ENCODE data around the gene PDYN.

DNA sequence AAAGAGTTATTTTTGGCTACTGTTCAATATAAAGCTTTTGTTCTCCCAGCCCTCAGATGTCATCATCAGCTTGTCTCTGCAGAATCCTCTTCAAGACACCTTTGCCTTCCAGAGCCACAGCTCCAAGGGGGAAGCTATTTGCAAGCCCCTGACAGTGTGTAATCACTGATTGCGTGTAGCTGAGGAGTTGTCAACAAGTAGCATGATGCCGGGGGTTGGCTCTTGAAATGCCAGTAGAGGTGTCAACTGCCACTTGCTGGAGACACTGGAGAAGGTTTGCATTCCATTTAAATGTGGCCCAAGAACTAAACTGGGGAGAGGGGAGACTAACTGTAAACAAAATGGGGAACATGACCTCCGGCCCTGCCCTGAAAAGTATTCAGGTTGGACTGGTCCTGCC, 44.3 kb upstream of the PDYN start:
- TF ChIP-seq, protein P1, sequence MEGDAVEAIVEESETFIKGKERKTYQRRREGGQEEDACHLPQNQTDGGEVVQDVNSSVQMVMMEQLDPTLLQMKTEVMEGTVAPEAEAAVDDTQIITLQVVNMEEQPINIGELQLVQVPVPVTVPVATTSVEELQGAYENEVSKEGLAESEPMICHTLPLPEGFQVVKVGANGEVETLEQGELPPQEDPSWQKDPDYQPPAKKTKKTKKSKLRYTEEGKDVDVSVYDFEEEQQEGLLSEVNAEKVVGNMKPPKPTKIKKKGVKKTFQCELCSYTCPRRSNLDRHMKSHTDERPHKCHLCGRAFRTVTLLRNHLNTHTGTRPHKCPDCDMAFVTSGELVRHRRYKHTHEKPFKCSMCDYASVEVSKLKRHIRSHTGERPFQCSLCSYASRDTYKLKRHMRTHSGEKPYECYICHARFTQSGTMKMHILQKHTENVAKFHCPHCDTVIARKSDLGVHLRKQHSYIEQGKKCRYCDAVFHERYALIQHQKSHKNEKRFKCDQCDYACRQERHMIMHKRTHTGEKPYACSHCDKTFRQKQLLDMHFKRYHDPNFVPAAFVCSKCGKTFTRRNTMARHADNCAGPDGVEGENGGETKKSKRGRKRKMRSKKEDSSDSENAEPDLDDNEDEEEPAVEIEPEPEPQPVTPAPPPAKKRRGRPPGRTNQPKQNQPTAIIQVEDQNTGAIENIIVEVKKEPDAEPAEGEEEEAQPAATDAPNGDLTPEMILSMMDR (IDR thresholded peaks at IDR 0.05; ENCODE audit: insufficient read depth, low read length, poor library complexity, severe bottlenecking): no peak
- no peak for TF ChIP-seq EZH2phosphoT487 (conservative IDR thresholded peaks at IDR 0.05; ENCODE audit: low read length)

Data from SU-DHL-6 (cell line).